Cardiac fibroblast (primary cell): Measurements from ENCODE around the gene TMEM9B.
"Not testable (repeated sequence)": the region's sequence is repeated elsewhere in the genome, so short reads cannot be mapped to it uniquely, and the experiment has no call there.

Experiments
- DNase-seq, 2 donors: peaks; one replicate each; pipeline versions ENCODE4 v3.0.0 to v3.0.0-alpha.2; 2010; ENCODE audit warnings: low read depth in 2 of 2
- H3K4me3 ChIP-seq, 2 donors: replicated peaks in 1 of 2; 1 replicate in 1 of 2; 2 replicates in 1 of 2; pipeline ENCODE4 v1.5.1; 2011; ENCODE audit warnings: low read depth in 2 of 2, low read length in 2 of 2, mild to moderate bottlenecking in 2 of 2, moderate library complexity in 1 of 2
- CTCF ChIP-seq: IDR thresholded peaks from one replicate; pipeline ENCODE4 v1.5.1; 2011; ENCODE audit warnings: low read depth, mild to moderate bottlenecking, low read length, inconsistent platforms

TMEM9B gene

GRCh38 chr11:8964324-8965320, at the start of gene TMEM9B:
TSS of gene TMEM9B (minus strand) at chr11:8964442. CDS start at chr11:8964313, 129 bp downstream.
- DNase-seq = peak; percentile 85 to 89
- TF ChIP-seq CTCF = no peak
- peak within 1 kb of the TSS; percentile 93 to 94 for H3K4me3 ChIP-seq

GRCh38 chr11:9013373-9013772, 49.1 kb upstream of the TMEM9B start:
- H3K4me3 ChIP-seq = no peak overlapping the region
- no peak for DNase-seq
- TF ChIP-seq CTCF = no peak

- H3K4me3 ChIP-seq, DNase-seq: not testable (repeated sequence)
These were observed 45.3 kb upstream of the TMEM9B start for GRCh38 chr11:9009538-9009937.

GRCh38 chr11:9008661-9009060, 44.4 kb upstream of the TMEM9B start:
- TF ChIP-seq CTCF = no peak
- DNase-seq = no peak
- H3K4me3 ChIP-seq = no peak overlapping the region

GRCh38 chr11:9008011-9008550, 43.8 kb upstream of the TMEM9B start:
- H3K4me3 ChIP-seq = no peak overlapping the region
- no peak for TF ChIP-seq CTCF
- no peak for DNase-seq

- no peak overlapping the region for H3K4me3 ChIP-seq
- no peak for TF ChIP-seq CTCF
- no peak for DNase-seq
These were observed 40.8 kb upstream of the TMEM9B start for GRCh38 chr11:9005087-9005486.

GRCh38 chr11:9004183-9004926, 40.1 kb upstream of the TMEM9B start:
- peak overlapping the region; percentile 35 to 48 for H3K4me3 ChIP-seq
- no peak for TF ChIP-seq CTCF
- DNase-seq = no peak
